HEK293 (cell line): Measurements from ENCODE around the gene CHRD.

Source experiments
- BCL11B ChIP-seq: fragments of 450-650 bp; formaldehyde crosslinking; IDR thresholded peaks from 2 replicates; pipeline ENCODE4 v1.5.1; 2016; ENCODE audit warnings: low read depth, missing biosample characterization, missing genetic modification characterization
- BCL6B ChIP-seq: fragments of 450-650 bp; formaldehyde crosslinking; IDR thresholded peaks from 2 replicates; pipeline ENCODE4 v1.5.1; 2017; ENCODE audit warnings: missing biosample characterization, missing genetic modification characterization
- CTCF ChIP-seq: fragments of 450-650 bp; formaldehyde crosslinking; IDR thresholded peaks from 2 replicates; pipeline ENCODE4 v1.5.1; 2016; ENCODE audit warnings: missing biosample characterization, missing genetic modification characterization
- GLI4 ChIP-seq: fragments of 450-650 bp; formaldehyde crosslinking; IDR thresholded peaks from 2 replicates; pipeline ENCODE4 v1.5.1; 2016; ENCODE audit warnings: missing biosample characterization, missing genetic modification characterization
- HOXC10 ChIP-seq: sonication (generic); formaldehyde crosslinking; IDR thresholded peaks from 2 replicates; pipeline ENCODE4 v1.8.1; 2023; ENCODE audit warnings: mild to moderate bottlenecking, missing genetic modification reagents
- IKZF3 ChIP-seq: fragments of 450-650 bp; IDR thresholded peaks from 2 replicates; pipeline ENCODE4 v1.5.0; 2018; ENCODE audit warnings: missing biosample characterization, mild to moderate bottlenecking, missing genetic modification characterization, moderate library complexity
- MEIS1 ChIP-seq: sonication (generic); formaldehyde crosslinking; IDR thresholded peaks from 2 replicates; pipeline ENCODE4 v1.8.1; 2022; ENCODE audit warnings: missing genetic modification reagents, mild to moderate bottlenecking, borderline replicate concordance
- PRDM6 ChIP-seq: fragments of 450-650 bp; formaldehyde crosslinking; IDR thresholded peaks from 2 replicates; pipeline ENCODE4 v1.5.1; 2017; ENCODE audit warnings: missing biosample characterization, missing genetic modification characterization
- SCRT2 ChIP-seq: fragments of 450-650 bp; formaldehyde crosslinking; IDR thresholded peaks from 2 replicates; pipeline ENCODE4 v1.5.1; 2016; ENCODE audit warnings: missing biosample characterization, missing genetic modification characterization
- TRIM28 ChIP-seq: IDR thresholded peaks from 2 replicates; pipeline ENCODE4 v1.6.1; 2011; ENCODE audit warnings: low read length, control low read depth, borderline replicate concordance
- YY1 ChIP-seq: fragments of 450-650 bp; formaldehyde crosslinking; IDR thresholded peaks from 2 replicates; pipeline ENCODE4 v1.5.1; 2018; ENCODE audit warnings: missing biosample characterization, missing genetic modification characterization
- ZBTB10 ChIP-seq: fragments of 450-650 bp; formaldehyde crosslinking; IDR thresholded peaks from 2 replicates; pipeline ENCODE4 v1.5.1; 2016; ENCODE audit warnings: missing biosample characterization, missing genetic modification characterization
- ZBTB6 ChIP-seq: fragments of 450-650 bp; formaldehyde crosslinking; IDR thresholded peaks from 2 replicates; pipeline ENCODE4 v1.5.1; 2017; ENCODE audit warnings: missing biosample characterization, missing genetic modification characterization
- ZNF10 ChIP-seq: fragments of 450-650 bp; formaldehyde crosslinking; IDR thresholded peaks from 2 replicates; pipeline ENCODE4 v1.5.1; 2017; ENCODE audit warnings: missing biosample characterization, missing genetic modification characterization
- ZNF148 ChIP-seq: fragments of 450-650 bp; formaldehyde crosslinking; IDR thresholded peaks from 2 replicates; pipeline ENCODE4 v1.5.0; 2017; ENCODE audit warnings: missing biosample characterization, missing genetic modification characterization, borderline replicate concordance
- ZNF175 ChIP-seq: fragments of 450-650 bp; formaldehyde crosslinking; IDR thresholded peaks from 2 replicates; pipeline ENCODE4 v1.5.1; 2016; ENCODE audit warnings: missing biosample characterization, missing genetic modification characterization
- ZNF274 ChIP-seq, 2 experiments: fragments of 200-500 bp in 1 of 2; fragments of 450-650 bp in 1 of 2; sonication (Bioruptor generic) in 1 of 2; formaldehyde crosslinking in 1 of 2; IDR thresholded peaks; 2 replicates each; pipeline versions ENCODE4 v1.5.1 to v1.6.1; 2014 to 2016; ENCODE audit warnings: borderline replicate concordance in 1 of 2, inconsistent platforms in 1 of 2, low read length in 1 of 2, missing biosample characterization in 1 of 2, missing genetic modification characterization in 1 of 2
- ZNF394 ChIP-seq: fragments of 450-650 bp; formaldehyde crosslinking; IDR thresholded peaks from 2 replicates; pipeline ENCODE4 v1.5.1; 2016; ENCODE audit warnings: missing biosample characterization, missing genetic modification characterization, mild to moderate bottlenecking, moderate library complexity, borderline replicate concordance
- ZNF426 ChIP-seq: fragments of 450-650 bp; formaldehyde crosslinking; IDR thresholded peaks from 2 replicates; pipeline ENCODE4 v1.5.1; 2017; ENCODE audit warnings: missing biosample characterization, missing genetic modification characterization, mild to moderate bottlenecking, inconsistent platforms, moderate library complexity
- ZNF558 ChIP-seq: fragments of 450-650 bp; formaldehyde crosslinking; IDR thresholded peaks from 2 replicates; pipeline ENCODE4 v1.5.1; 2016; ENCODE audit warnings: missing biosample characterization, missing genetic modification characterization
- ZNF600 ChIP-seq: fragments of 450-650 bp; formaldehyde crosslinking; IDR thresholded peaks from 2 replicates; pipeline ENCODE4 v1.5.1; 2016; ENCODE audit warnings: missing biosample characterization, missing genetic modification characterization
- ZNF645 ChIP-seq: fragments of 450-650 bp; formaldehyde crosslinking; IDR thresholded peaks from 2 replicates; pipeline ENCODE4; 2016; ENCODE audit warnings: missing biosample characterization, missing genetic modification characterization
- ZNF660 ChIP-seq: fragments of 450-650 bp; IDR thresholded peaks from 2 replicates; pipeline ENCODE4 v1.5.1; 2018; ENCODE audit warnings: missing biosample characterization, mild to moderate bottlenecking, missing genetic modification characterization
- ZNF670 ChIP-seq: fragments of 450-650 bp; formaldehyde crosslinking; IDR thresholded peaks from 2 replicates; pipeline ENCODE4 v1.5.1; 2016; ENCODE audit warnings: missing biosample characterization, missing genetic modification characterization, low read depth
- ZNF792 ChIP-seq: fragments of 450-650 bp; formaldehyde crosslinking; IDR thresholded peaks from 2 replicates; pipeline ENCODE4 v1.5.1; 2016; ENCODE audit warnings: missing biosample characterization, missing genetic modification characterization
- ZSCAN30 ChIP-seq: fragments of 450-650 bp; IDR thresholded peaks from 2 replicates; pipeline ENCODE4 v1.5.1; 2018; ENCODE audit warnings: missing biosample characterization, mild to moderate bottlenecking, missing genetic modification characterization, moderate library complexity
- ZXDB ChIP-seq: fragments of 450-650 bp; formaldehyde crosslinking; IDR thresholded peaks from 2 replicates; pipeline ENCODE4 v1.5.1; 2016; ENCODE audit warnings: missing biosample characterization, missing genetic modification characterization

CHRD gene

GRCh38 chr3:184334470-184335158 is 45.2 kb upstream of the CHRD start (continued):
- TF ChIP-seq BCL6B (no peak), ZNF274 (IDR thresholded peaks at IDR 0.05; ENCODE audit: low read length) (no peak), ZNF274 (tag by site-specific recombination; IDR thresholded peaks at IDR 0.05; ENCODE audit: borderline replicate concordance) (no peak), IKZF3 (tag by site-specific recombination) (no peak), MEIS1 (CRISPR knock-in tag) (no peak), PRDM6 (tag by site-specific recombination) (peak; percentile 23; the same call in 1 of the 2 replicates), ZBTB10 (tag by site-specific recombination) (no peak), TRIM28 (no peak), ZNF426 (no peak), ZNF792 (tag by site-specific recombination) (no peak), ZNF600 (tag by site-specific recombination) (peak; percentile 77), ZNF660 (tag by site-specific recombination) (no peak), ZNF148 (tag by site-specific recombination) (no peak), ZNF394 (tag by site-specific recombination) (peak; percentile 53; the same call in 1 of the 2 replicates), ZNF558 (tag by site-specific recombination) (no peak), ZNF175 (tag by site-specific recombination) (no peak), GLI4 (tag by site-specific recombination) (no peak), ZNF645 (tag by site-specific recombination) (no peak), YY1 (no peak), ZBTB6 (tag by site-specific recombination) (no peak), SCRT2 (no peak), ZNF670 (no peak), BCL11B (tag by site-specific recombination) (no peak), ZNF10 (tag by site-specific recombination) (0 out of 2 replicates have a peak, but pooled peaks have one; percentile 43), ZXDB (peak; percentile 11; the same call in 1 of the 2 replicates), HOXC10 (no peak), ZSCAN30 (tag by site-specific recombination) (no peak), CTCF (no peak)
